Stimulated activated CD4-positive, alpha-beta T cell treated with anti-CD3 and anti-CD28 coated beads, Interleukin-1b, Interleukin-23, amount 100 ng/mL, for 1 hour (primary cell): ENCODE measurements around the gene CEP20.
"Not testable (repeated sequence)": the region's sequence is repeated elsewhere in the genome, so short reads cannot be mapped to it uniquely, and the experiment has no call there.

ENCODE experiments used
- DNase-seq, 2 donors: peaks; one replicate each; pipeline ENCODE4 v3.0.0-alpha.2; 2020; ENCODE audit warnings: low read depth in 2 of 2

The CEP20 gene, protein sequence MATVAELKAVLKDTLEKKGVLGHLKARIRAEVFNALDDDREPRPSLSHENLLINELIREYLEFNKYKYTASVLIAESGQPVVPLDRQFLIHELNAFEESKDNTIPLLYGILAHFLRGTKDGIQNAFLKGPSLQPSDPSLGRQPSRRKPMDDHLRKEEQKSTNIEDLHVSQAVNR

DNA sequence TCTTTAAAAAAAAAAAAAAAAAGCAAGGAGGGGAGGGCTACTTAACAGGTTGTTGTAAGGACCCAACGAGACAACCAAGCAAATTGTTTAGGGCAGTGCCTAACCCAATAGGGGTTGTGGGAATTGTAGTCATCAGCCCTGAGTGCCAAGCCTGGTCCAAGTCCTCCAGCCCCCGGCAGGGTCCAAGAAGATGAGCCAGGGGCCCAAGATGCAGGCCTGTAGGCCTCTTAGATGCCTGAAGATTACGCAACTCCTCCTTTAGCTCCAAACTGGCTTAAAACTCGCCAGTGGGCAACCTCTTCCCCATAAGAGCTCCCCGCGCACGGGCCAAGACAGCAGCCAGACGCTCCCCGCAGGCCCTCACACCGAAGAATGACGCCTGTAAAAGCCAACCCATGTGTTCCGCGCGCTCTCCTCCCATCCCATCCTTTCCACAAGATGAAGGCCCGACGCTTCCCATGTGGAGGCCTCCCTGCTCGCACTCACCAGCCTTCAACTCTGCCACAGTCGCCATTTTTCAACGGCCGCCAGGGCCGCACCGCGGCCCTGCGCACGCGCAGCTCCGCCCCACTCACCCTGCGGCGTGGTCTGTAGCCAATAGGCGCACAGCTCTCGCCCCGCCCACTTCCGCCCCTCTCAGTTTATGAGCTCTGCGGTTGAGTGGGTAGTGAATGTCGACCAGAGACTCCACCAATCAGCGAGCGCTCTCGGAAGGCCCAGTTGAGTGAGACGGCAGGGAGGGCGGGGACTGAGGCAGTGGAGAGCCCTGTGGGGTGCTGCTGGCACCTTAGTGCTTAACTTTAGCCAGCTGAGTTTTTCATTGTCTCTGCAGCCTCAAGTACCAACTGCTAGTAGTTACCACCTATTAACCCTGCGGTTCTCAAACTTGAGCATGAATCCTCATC is at the start of gene CEP20:
Gene CEP20, minus strand, starts transcription at position 532 of the 905 bp plus-strand sequence. Its CDS starts 18 bp downstream, at position 514.
- DNase-seq, result peak; percentile 99

DNA sequence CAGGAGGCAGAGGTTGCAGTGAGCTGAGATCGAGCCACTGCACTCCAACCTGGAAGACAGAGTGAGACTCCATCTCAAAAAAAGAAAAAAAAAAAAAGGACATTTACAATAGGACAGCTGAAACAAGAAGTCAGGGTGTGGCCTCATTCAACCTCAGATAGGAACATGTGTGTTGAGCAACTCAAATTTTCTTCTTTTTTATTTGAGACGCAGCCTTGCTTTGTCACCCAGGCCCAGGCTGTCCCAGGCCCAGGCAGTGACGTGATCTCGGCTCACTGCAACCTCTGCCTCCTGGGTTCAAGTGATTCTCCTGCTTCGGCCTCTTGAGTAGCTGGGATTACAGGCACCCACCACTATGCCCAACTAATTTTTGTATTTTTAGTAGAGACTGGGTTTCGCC is 48.4 kb upstream of the CEP20 start:
- DNase-seq, result not testable (repeated sequence)

DNA sequence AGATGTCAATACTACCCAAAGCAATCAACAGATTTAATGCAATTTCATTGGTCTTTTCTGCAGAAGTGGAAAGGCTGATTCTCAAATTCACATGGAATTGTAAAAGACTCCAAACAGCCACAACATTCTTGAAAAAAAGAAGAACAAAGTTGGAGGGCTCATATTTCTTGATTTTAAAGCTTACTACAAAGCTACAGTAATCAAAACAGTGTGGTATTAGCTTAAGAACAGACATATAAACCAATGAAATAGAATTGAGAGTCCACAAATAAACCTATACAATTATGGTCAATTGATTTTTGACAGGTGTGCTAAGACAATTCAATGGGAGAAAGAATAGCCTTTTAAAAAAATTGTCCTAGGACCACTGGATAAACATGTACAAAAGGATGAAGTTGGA is 46.6 kb upstream of the CEP20 start:
- no peak for DNase-seq

DNA sequence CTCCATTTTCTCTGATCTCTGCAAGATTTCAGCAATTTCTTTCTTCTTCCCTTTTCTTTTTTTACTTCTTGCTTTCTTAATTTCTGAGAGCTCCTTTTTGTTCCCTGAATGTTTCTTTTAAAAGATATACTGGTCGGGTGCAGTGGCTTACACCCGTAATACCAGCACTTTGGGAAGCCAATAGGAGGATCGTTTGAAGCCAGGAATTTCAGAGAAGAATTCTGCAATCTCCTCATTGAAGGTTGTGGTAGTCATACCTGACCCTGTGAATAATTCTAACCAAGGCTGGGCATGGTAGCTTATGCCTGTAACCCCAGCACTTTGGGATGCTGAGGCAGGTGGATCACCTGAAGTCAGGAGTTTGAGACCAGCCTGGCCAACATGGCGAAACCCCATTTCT is 45.4 kb upstream of the CEP20 start:
- DNase-seq, result no peak

DNA sequence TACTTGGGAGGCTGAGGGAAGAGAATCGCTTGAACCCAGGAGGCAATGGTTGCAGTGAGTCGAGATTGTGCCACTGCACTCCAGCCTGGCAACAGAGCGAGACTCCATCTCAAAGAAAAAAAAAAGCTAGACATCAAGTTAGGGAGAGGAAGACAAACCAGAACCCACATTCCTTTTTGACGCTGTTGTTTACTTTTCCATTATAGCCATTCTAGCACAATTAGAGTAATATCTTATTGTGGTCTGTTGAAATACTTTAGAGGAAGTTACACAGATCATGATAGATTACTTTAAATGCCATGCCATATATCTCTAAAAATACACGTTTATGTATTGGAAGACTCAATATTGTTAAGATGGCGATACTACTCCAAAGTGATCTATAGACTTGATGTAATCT is 44.5 kb upstream of the CEP20 start:
- no peak for DNase-seq

DNA sequence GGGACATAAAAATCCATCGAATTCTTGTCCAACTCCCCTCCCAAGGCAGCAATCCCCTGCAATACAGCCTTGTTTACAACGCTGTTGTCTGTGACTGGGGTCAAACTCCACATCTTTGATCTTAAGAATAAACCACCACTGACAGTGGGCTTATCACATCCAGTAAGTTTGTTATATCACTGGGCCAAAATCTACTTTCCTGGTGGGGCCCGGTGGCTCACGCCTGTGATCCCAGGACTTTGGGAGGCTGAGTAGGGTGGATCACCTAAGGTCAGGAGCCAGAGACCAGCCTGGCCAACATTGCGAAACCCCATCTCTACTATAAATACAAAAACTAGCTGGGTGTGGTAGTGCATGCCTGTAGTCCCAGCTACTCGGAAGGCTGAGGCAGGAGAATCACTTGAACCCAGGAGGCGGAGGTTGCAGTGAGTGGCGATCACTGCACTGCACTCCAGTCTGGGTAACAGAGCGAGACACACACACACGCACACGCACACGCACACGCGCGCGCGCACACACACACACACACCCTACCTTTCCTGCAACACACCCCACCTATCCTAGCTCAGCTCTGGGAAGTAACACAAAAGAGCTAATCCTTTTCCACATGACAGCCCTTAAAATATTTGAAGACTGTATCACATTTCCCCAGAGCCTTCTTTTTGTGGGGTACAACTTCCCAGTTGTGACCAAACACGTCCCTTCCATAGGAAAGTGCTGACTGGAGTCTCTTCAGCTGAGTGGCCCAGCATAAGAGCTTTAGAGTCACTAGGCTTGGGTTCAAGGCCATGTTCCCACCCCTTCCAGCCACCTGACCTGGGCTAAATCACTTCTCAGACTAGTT is 40.1 kb upstream of the CEP20 start:
- no peak for DNase-seq

DNA sequence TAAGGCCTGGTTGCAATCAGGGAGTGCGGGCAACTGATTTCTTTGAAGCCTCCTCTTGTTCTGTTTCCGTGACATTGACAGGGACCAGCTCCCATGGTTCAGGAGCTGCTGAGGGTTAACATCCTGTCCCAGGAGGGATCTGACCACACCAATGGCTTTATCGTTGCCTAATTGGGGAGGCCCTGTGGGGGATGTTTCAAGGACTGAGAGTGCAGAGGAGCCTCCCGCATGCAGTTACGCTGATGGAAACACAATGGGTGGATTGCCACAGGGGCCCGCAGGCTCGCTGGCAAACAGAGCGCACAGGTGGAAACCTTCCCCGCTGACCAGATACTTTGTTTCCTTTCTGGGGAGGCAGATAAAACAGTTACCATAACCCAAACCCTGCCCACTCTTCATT is 37.2 kb upstream of the CEP20 start:
- DNase-seq, result no peak

DNA sequence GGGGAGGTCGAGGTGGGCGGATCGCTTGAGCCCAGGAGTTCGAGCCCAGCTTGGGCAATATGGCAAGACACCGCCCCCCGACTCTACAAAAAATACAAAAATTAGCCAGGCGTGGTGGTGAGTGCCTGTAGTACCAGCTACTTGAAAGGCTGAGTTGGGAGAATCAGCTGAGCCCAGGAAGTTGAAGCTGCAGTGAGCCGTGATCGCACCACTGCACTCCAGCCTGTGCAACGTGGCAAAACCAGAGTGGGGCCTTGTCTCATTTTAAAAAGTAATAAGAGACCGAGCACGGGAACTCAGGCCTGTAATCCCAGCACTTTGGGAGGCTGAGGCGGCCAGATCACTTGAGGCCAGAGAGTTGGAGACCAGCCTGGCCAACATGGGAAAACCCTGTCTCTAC is 36.6 kb upstream of the CEP20 start:
- no peak for DNase-seq

DNA sequence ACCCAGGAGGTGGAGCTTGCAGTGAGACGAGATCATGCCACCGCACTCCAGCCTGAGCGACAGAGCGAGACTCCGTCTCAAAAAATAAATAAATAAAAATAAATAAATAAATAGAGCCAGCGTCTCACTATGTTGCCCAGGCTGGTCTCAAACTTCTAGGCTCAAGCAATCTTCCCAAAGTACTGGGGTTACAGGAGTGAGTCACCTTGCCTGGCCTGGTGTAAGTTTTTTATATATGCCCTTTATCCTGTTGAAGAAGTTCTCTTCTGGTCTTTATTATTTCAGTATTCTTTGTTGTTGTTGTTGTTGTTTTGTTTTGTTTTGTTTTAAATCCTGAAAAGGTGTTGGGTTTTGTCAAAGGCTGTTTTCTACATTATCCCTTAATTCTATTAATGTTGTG is 30.9 kb upstream of the CEP20 start:
- no peak for DNase-seq

DNA sequence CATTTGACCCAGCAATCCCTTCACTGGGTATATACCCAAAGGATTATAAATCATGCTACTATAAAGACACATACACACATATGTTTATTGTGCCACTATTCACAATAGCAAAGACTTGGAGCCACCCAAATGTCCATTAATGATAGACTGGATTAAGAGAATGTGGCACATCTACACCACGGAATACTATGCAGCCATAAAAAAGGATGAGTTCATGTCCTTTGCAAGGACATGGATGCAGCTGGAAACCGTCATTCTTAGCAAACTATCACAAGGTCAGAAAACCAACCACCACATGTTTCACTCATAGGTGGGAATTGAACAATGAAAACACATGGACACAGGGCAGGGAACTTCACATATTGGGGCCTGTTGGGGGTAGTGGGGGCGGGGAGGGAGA is 29.9 kb upstream of the CEP20 start:
- not testable (repeated sequence) for DNase-seq

DNA sequence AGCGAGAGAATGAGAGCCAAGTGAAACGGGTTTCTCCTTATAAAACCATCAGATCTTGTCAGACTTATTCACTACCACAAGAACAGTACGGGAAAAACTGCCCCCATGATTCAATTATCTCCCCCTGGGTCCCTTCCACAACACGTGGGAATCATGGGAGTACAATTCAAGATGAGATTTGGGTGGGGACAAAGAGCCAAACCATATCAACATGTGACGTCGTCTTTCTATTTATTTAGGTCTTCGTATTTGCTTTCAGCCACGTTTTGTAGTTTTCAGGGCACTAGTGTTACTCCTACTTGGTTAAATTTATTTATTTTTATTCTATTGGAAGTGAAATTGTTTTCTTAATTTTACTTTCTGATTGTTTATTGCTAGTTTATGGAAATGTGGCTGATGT is 27.9 kb upstream of the CEP20 start:
- no peak for DNase-seq

DNA sequence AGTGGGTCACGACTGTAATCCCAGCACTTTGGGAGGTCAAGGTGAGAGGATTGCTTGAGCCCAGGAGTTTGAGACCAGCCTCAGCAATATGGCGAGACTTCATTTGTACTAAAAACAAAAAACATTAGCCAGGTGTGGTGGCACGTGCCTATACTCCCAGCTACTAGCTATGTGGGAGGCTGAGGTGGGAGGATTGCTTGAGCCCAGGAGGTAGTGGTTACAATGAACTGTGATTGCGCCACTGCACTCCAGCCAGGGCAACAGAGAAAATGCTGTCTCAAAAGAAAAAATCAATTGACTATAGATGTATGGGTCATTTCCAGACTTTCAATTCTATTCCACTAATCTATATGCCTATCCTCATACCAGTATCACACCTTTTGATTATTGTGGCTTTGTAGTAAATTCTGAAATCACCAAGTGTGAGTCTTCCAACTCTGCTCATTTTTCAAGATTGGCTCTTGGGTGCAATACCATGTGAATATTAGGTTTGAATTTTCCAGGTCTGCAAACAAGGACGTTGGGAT is 27.2 kb upstream of the CEP20 start:
- no peak for DNase-seq

DNA sequence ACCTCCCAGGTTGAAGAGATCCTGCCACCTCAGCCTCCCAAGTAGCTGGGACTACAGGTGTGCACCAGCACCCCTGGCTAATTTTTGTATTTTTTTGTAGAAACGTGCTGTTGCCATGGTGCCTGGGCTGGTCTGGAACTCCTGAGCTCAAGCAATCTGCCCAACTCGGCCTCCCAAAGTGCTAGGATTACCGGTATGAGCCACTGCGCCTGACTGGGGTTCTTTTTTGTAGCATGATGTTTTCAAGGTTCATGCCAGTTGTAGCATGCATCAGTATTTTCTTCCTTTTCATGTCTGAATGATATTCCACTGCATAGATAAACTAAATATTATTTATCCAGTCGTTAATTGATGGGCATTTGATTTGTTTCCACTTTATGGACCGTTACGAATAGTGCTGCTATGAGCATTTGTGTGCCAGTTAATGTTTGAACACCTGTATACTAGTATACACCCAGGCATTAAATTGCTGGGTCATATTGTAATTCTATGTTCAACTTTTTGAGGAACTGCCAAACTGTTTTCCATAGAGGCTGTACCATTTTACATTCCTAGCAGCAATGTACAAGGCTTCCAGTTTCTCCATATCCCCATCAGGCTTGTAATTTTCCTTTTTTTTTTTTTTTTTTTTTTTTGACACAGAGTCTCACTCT is 24.8 kb upstream of the CEP20 start:
- no peak for DNase-seq

DNA sequence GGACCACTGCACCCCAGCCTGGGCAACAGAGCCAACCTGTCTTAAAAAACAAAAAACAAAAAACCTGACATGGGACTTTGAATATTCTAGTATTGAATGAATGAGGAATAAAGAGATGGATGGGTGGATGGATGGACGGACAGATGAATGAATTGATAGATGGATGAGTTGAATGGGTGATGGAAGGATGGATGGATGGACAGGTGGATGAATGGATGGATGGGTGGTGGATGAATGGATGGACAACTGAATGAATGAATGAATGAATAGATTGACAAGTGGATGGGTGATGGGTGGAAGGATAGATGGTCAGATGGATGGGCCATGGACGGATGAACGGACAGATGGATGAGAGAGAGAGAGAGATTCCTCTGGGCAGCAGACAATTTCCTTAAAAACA is 22.8 kb upstream of the CEP20 start:
- DNase-seq, result no peak

DNA sequence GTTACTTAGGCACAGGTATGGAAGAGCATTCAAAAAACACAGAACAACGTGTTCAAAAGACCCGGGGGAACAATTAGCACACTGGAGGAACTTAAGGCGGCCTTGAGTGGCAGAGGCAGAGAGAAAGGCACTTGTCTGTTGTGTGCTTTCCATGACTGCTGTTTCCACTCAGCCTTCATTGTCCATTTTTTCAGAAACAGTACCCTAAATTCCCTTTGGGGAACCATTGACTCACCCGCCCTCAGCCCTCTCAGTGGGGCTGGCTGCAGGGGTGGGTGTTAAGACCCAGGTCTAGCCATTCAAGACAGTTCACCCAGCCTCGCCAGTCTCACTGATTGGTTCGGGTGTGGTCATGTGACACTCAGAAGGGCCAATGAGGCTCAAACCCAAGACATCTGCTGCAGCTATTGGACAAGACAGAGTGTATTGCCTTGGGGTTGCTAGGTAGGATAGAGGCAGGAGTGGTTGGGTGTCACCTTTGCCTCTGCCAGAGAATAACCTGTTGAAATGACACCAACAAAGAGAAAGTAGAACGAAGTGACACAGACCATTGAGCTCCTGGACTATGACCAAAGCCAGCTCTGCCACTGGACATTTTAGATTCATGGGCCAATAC is 19.6 kb upstream of the CEP20 start:
- no peak for DNase-seq

DNA sequence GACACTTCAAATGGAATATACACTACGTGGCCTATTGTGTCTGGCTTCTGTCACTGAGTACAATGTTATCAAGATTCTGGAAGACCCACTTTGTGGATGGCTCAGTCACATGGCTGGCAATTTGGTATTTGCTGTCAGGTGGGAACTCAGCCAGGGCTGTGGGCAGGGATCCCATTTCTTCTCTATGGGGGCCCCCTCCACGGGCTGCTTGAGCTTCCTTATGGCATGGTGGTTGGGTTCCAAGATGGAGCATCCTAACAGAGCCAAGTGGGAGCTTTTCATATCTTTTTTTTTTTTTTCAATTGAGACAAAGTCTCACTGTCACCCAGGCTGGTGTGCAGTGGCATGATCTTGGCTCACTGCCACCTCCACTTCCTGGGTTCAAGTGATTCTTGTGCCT is 18.0 kb upstream of the CEP20 start:
- DNase-seq, result no peak

DNA sequence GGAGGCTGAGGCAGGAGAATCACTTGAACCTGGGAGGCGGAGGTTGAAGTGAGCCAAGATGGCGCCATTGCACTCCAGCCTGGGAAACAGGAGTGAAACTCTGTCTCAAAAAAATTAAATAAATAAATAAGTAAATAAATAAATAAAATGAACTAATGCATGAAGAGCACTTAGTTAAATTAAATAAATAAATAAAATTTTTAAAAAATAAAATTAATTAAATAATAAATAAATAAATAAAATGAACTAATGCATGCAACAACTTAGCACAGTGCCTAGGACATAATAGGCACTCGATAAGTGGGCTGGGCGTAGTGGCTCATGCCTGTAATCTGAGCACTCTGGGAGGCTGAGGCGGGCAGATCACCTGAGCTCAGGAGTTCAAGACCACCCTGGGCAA is 15.6 kb upstream of the CEP20 start:
- DNase-seq, result no peak

DNA sequence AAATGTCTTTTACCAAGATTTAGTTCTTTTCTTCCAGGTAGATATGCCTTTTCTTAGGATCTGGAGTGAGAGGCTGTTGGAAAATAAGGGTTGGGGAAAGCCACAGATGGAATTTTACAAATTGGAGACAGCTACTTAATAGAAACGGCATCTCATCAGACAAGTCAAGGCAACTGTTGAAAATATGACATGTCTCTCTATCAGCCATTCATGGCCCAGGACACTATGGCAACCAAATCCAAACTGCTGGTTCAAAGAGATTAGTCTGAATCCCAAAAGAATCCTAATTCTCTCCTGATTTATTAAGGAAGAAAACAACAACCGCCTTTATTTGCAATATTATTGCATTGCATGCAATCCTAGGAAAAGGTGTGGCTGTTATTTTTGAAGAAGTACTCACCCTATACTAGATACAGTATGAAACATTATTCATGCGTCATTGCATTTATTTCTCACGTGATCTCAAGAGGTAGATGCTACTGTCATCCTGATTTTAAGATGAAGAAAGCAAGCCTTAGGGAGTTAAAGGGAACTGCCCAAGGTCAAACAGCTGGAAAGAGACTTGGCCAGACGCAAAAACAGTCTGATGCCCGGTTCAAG is 12.6 kb upstream of the CEP20 start:
- DNase-seq, result no peak

DNA sequence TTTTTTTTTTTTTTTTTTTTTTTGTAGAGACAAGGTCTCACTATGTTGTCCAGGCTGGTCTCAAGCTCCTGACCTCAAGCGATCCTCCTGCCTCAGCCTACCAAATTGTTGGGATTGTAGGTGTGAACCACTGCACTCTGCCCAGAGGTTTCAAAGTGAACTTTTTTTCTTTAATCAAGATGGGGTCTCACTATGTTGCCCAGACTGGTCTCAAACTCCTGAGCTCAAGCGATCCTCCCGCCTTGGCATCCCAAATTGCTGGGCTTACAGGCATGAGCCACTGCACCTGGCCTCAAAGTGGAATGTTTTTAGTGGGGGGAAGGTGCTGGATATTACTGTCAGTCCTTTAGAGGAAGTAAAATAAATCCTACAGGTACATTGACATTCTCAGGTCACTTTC is 12.0 kb upstream of the CEP20 start:
- no peak for DNase-seq

DNA sequence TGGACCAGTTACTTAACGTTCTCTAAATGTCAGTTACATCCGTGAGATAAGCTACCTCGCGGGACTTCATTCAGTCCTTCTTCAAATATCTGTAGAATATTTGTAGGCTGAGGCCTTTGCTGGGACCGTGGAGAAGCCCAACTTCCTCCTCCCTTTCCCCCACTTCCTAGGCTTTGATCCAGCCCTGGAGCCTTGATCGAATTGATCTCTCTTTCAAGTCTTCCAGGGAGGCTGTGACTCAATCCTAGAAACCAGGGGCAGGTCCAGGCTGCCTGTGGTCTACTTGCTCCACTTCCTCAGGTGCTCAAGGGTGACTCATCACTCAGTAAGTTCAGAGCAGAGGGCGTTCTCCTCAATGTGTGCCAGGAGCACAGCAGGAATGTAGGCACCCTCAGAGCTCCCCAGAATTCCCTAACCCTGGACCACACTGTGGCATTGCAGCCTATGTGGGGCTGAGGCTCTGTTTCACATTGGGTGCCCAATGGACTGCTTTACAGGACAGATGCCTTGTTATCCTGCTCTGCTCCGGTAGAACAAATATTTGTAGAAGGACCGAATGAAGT is 11.2 kb upstream of the CEP20 start:
- no peak for DNase-seq

DNA sequence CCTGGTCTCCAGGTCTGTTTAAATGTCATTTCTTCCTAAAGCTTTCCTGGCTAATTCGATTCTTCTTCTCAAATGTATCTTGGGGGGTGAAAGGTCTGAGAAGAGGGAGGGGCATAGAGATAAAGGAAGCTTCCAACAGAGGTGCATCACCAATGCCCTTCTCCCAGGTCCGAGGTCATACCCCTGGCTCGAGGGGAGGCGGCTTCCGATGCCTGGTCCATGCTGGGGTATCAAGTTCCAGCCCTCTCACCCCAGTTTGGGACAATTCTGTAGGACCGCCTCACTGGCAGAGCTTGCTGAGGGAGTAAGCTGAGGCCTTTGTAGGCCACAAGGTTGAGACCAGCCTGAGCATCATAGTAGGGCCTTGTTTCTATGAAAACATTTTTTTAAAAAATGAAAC is 10.3 kb upstream of the CEP20 start:
- no peak for DNase-seq
